IMR-90 (cell line): Measurements from ENCODE around the gene KCNAB1. TPM values are rescaled to one million over a fixed set of nuclear protein-coding genes. Genes with fewer than 3 reads are reported as not detected.

Experiments used
- ATAC-seq: fragments of 200-7000 bp; cut with Tn5 transposase; 2 replicates; pipeline ENCODE4 v1.9.1; 2020; ENCODE audit warnings: low read depth, mild to moderate bottlenecking, moderate library complexity
- BruUV-seq: library from RNA; stranded (reverse); fragments of 400-500 nt; replicated peaks from 2 replicates; lab custom pipeline; 2021; lab: Mats Ljungman, UMichigan
- CTCF ChIA-PET: fragments of 300-600 bp; formaldehyde crosslinking; extraction: SDS; loops from one replicate; lab custom pipeline; 2021; ENCODE audit warnings: antibody characterized with exemption; lab: Yijun Ruan, JAX
- POLR2A ChIA-PET: fragments of 300-600 bp; sonication (Branson Sonifier 250); formaldehyde crosslinking; loops from one replicate; lab custom pipeline; 2022; ENCODE audit warnings: antibody characterized with exemption; ENCODE audit not compliant: unreplicated experiment; lab: Charles Lee
- DNase-seq: peaks from one replicate; pipeline ENCODE4 v3.0.0; 2013
- H2AFZ ChIP-seq: replicated peaks from 2 replicates; pipeline ENCODE3; 2013; ENCODE audit warnings: low read length, mild to moderate bottlenecking; ENCODE audit not compliant: poor library complexity
- H2AK5ac ChIP-seq: 2 replicates; pipeline ENCODE4 v1.6.1; 2013; ENCODE audit warnings: low read depth, low read length, inconsistent platforms
- H2AK9ac ChIP-seq: replicated peaks from 2 replicates; pipeline ENCODE3; 2013; ENCODE audit warnings: mild to moderate bottlenecking, low read depth, low read length, moderate library complexity; ENCODE audit not compliant: poor library complexity
- H2BK120ac ChIP-seq: 2 replicates; pipeline ENCODE4 v1.6.1; 2013; ENCODE audit warnings: low read depth, low read length, inconsistent platforms
- H2BK15ac ChIP-seq: 3 replicates; pipeline ENCODE4 v1.6.1; 2013; ENCODE audit warnings: low read depth, low read length, inconsistent platforms
- H2BK20ac ChIP-seq: 2 replicates; pipeline ENCODE4 v1.6.1; 2013; ENCODE audit warnings: low read depth, mild to moderate bottlenecking, inconsistent platforms, low read length, moderate library complexity
- H2BK5ac ChIP-seq: 2 replicates; pipeline ENCODE4 v1.6.1; 2013; ENCODE audit warnings: mild to moderate bottlenecking, low read depth, low read length, inconsistent platforms; ENCODE audit not compliant: poor library complexity, severe bottlenecking
- H3K14ac ChIP-seq: replicated peaks from 2 replicates; pipeline ENCODE4 v1.6.1; 2013; ENCODE audit warnings: low read depth, low read length, inconsistent platforms
- H3K18ac ChIP-seq: 2 replicates; pipeline ENCODE4 v1.6.1; 2013; ENCODE audit warnings: low read depth, low read length, control low read depth
- H3K23ac ChIP-seq: 2 replicates; pipeline ENCODE4 v1.6.1; 2013; ENCODE audit warnings: low read depth, low read length, inconsistent platforms
- H3K27ac ChIP-seq: 2 replicates; pipeline ENCODE4 v1.5.1; 2013; ENCODE audit warnings: mild to moderate bottlenecking, control low read depth, low read length; ENCODE audit not compliant: insufficient read depth
- H3K27me3 ChIP-seq: 2 replicates; pipeline ENCODE4 v1.6.1; 2013; ENCODE audit warnings: low read length; ENCODE audit not compliant: control insufficient read depth, insufficient read depth
- H3K36me3 ChIP-seq: 2 replicates; pipeline ENCODE4 v1.6.1; 2013; ENCODE audit warnings: low read length, mixed read lengths; ENCODE audit not compliant: control insufficient read depth, insufficient read depth
- H3K4ac ChIP-seq: 2 replicates; pipeline ENCODE4 v1.6.1; 2013; ENCODE audit warnings: low read depth, low read length, inconsistent platforms
- H3K4me1 ChIP-seq: 2 replicates; pipeline ENCODE4 v1.6.1; 2013; ENCODE audit warnings: low read length, mixed read lengths; ENCODE audit not compliant: control insufficient read depth, insufficient read depth
- H3K4me2 ChIP-seq: 2 replicates; pipeline ENCODE4 v1.6.1; 2013; ENCODE audit warnings: low read depth, mild to moderate bottlenecking, control low read depth, low read length, moderate library complexity
- H3K4me3 ChIP-seq: 2 replicates; pipeline ENCODE4 v1.5.1; 2013; ENCODE audit warnings: low read depth, mild to moderate bottlenecking, control low read depth, low read length, moderate library complexity; ENCODE audit not compliant: insufficient read depth
- H3K56ac ChIP-seq: 2 replicates; pipeline ENCODE4 v1.6.1; 2013; ENCODE audit warnings: low read length, inconsistent platforms; ENCODE audit not compliant: insufficient read depth; ENCODE audit errors: extremely low read depth
- H3K79me1 ChIP-seq, 2 experiments: 2 replicates each; pipeline ENCODE4 v1.6.1; 2013; ENCODE audit warnings: low read length in 2 of 2, inconsistent platforms in 1 of 2, low read depth in 1 of 2
- H3K9ac ChIP-seq: 2 replicates; pipeline ENCODE4 v1.6.1; 2013; ENCODE audit warnings: low read depth, low read length, control low read depth
- H3K9me1 ChIP-seq: 2 replicates; pipeline ENCODE4 v1.6.1; 2013; ENCODE audit warnings: low read length, inconsistent platforms; ENCODE audit not compliant: insufficient read depth
- H3K9me3 ChIP-seq: 2 replicates; pipeline ENCODE4 v1.6.1; 2013; ENCODE audit warnings: low read length; ENCODE audit not compliant: control insufficient read depth, insufficient read depth
- H4K20me1 ChIP-seq: 2 replicates; pipeline ENCODE4 v1.6.1; 2013; ENCODE audit warnings: low read length, inconsistent platforms; ENCODE audit not compliant: insufficient read depth
- H4K5ac ChIP-seq: 2 replicates; pipeline ENCODE4 v1.6.1; 2013; ENCODE audit warnings: mild to moderate bottlenecking, low read depth, low read length, control low read depth
- H4K8ac ChIP-seq, 2 experiments: 2 replicates each; pipeline ENCODE4 v1.6.1; 2013; ENCODE audit warnings: low read depth in 2 of 2, low read length in 2 of 2, control low read depth in 1 of 2, inconsistent platforms in 1 of 2
- H4K91ac ChIP-seq: 2 replicates; pipeline ENCODE4 v1.6.1; 2013; ENCODE audit warnings: low read depth, low read length, inconsistent platforms; ENCODE audit not compliant: insufficient read depth
- BHLHE40 ChIP-seq: fragments of 150-350 bp; IDR thresholded peaks from 2 replicates; pipeline ENCODE4 v1.6.1; 2016; ENCODE audit warnings: mild to moderate bottlenecking, low read depth, low read length
- CEBPB ChIP-seq: IDR thresholded peaks from 2 replicates; pipeline ENCODE4 v1.6.1; 2012; ENCODE audit warnings: low read depth, low read length, improper control_type of control experiment
- CHD1 ChIP-seq: IDR thresholded peaks from 2 replicates; pipeline ENCODE4 v1.6.1; 2012; ENCODE audit warnings: low read depth, low read length, improper control_type of control experiment
- CTCF ChIP-seq: conservative IDR thresholded peaks from 2 replicates; pipeline ENCODE4 v1.5.1; 2012; ENCODE audit warnings: mild to moderate bottlenecking, low read depth, low read length, improper control_type of control experiment
- ELK1 ChIP-seq: fragments of 150-350 bp; IDR thresholded peaks from 2 replicates; pipeline ENCODE4 v1.6.1; 2016; ENCODE audit warnings: low read depth, mild to moderate bottlenecking, low read length, moderate library complexity, borderline replicate concordance
- FOS ChIP-seq: fragments of 150-350 bp; IDR thresholded peaks from 2 replicates; pipeline ENCODE4 v1.6.1; 2016; ENCODE audit warnings: low read depth, low read length
- MAFK ChIP-seq: IDR thresholded peaks from 2 replicates; pipeline ENCODE4 v1.6.1; 2012; ENCODE audit warnings: low read depth, low read length, improper control_type of control experiment
- MAZ ChIP-seq: IDR thresholded peaks from 2 replicates; pipeline ENCODE4 v1.6.1; 2012; ENCODE audit warnings: low read depth, mild to moderate bottlenecking, low read length, improper control_type of control experiment, moderate library complexity, borderline replicate concordance
- MXI1 ChIP-seq: IDR thresholded peaks from 2 replicates; pipeline ENCODE4 v1.6.1; 2012; ENCODE audit warnings: low read depth, mild to moderate bottlenecking, low read length, moderate library complexity, borderline replicate concordance
- NFE2L2 ChIP-seq: fragments of 150-350 bp; IDR thresholded peaks from 2 replicates; pipeline ENCODE4 v1.6.1; 2016; ENCODE audit warnings: low read depth, mild to moderate bottlenecking, low read length
- POLR2A ChIP-seq: IDR thresholded peaks from 2 replicates; pipeline ENCODE4 v1.6.1; 2012; ENCODE audit warnings: mild to moderate bottlenecking, low read depth, low read length
- RAD21 ChIP-seq: IDR thresholded peaks from 2 replicates; pipeline ENCODE4 v1.6.1; 2012; ENCODE audit warnings: low read length, improper control_type of control experiment
- RCOR1 ChIP-seq: IDR thresholded peaks from 2 replicates; pipeline ENCODE4 v1.6.1; 2012; ENCODE audit warnings: mild to moderate bottlenecking, low read length, improper control_type of control experiment; ENCODE audit not compliant: insufficient replicate concordance
- RFX5 ChIP-seq: IDR thresholded peaks from 2 replicates; pipeline ENCODE4 v1.8.0; 2012; ENCODE audit warnings: low read depth, mild to moderate bottlenecking, low read length, moderate library complexity
- SMC3 ChIP-seq: fragments of 150-350 bp; IDR thresholded peaks from 2 replicates; pipeline ENCODE4 v1.6.1; 2016; ENCODE audit warnings: low read depth, mild to moderate bottlenecking, antibody characterized with exemption, low read length, moderate library complexity
- USF2 ChIP-seq: fragments of 150-350 bp; IDR thresholded peaks from 2 replicates; pipeline ENCODE4 v1.6.1; 2017; ENCODE audit warnings: mild to moderate bottlenecking, antibody characterized with exemption, low read length, low read depth
- WGBS, 2 experiments: methylation state at CpG; one replicate each; pipeline versions ENCODE4 v1.1.5 to v1.1.7; 2013; ENCODE audit warnings: missing lambda C conversion rate in 2 of 2; ENCODE audit not compliant: insufficient read length in 1 of 2; ENCODE audit errors: extremely low coverage in 2 of 2; 5-methylcytosine and 5-hydroxymethylcytosine counted together
- dilution Hi-C: fragments of 300-500 bp; cut with HindIII; formaldehyde crosslinking; loops from one replicate; pipeline ENCODE4 v1.14.3; 2018; ENCODE audit warnings: low sequenced_read_pairs; ENCODE audit not compliant: unreplicated experiment
- in situ Hi-C: fragments of 300-500 bp; cut with MboI; formaldehyde crosslinking; loops from 3 replicates; pipeline ENCODE4 v1.14.3; 2019; ENCODE audit warnings: low sequenced_read_pairs, inconsistent platforms, mixed read lengths
- intact Hi-C: fragments of 100-400 bp; cut with micrococcal nuclease; formaldehyde crosslinking; loops from 2 replicates; pipeline ENCODE4 v1.10.0; 2022
- polyA plus RNA-seq, 3 experiments: library from polyadenylated mRNA; depleted of rRNA; stranded (reverse); fragments of >200 nt; gene quantifications; 2 replicates each; pipeline ENCODE4 v1.2.3, GENCODE V29; 2012; ENCODE audit warnings: low replicate concordance in 1 of 3
- total RNA-seq: library from RNA; depleted of rRNA; stranded (reverse); fragments of >200 nt; gene quantifications from 2 replicates; pipeline ENCODE4 v1.2.3, GENCODE V29; 2012

Gene KCNAB1
- total and polyA plus RNA-seq, 2 of the 4 experiments (the other 2 are of a cell fraction), result under 0.01 to 0.07 TPM

- H3K23ac ChIP-seq, result no peak overlapping the region
- WGBS, 2 experiments, result no CpG with 5 or more reads among the region's 4 CpGs
- H3K36me3 ChIP-seq, result no peaks in the 10 kb centered on the region
- H3K9me3 ChIP-seq, result no peaks in the 10 kb centered on the region
- intact Hi-C loops (no loop called here), in situ Hi-C loops (no loop called here), dilution Hi-C loops (no loop called here)
- H4K20me1 ChIP-seq, result no peaks in the 10 kb centered on the region
- H3K4me2 ChIP-seq, result no peak overlapping the region
- H3K14ac ChIP-seq, result no peak overlapping the region
- no peak overlapping the region for H2AK9ac ChIP-seq
- ATAC-seq (no peak), DNase-seq (no peak)
- no peak overlapping the region for H2BK5ac ChIP-seq
- no peak overlapping the region for H2BK120ac ChIP-seq
- H2BK15ac ChIP-seq, result no peak overlapping the region
- no peak overlapping the region for H2AK5ac ChIP-seq
- no peak overlapping the region for H2AFZ ChIP-seq
- no peak overlapping the region for H3K18ac ChIP-seq
- H3K4ac ChIP-seq, result no peak overlapping the region
- TF ChIP-seq MAZ (no peak), ELK1 (no peak), MXI1 (no peak), NFE2L2 (no peak), CHD1 (no peak), RAD21 (no peak), CTCF (no peak), CEBPB (no peak), POLR2A (no peak), SMC3 (no peak), MAFK (no peak), BHLHE40 (no peak), RFX5 (no peak), FOS (no peak), USF2 (no peak), RCOR1 (no peak)
- no peak overlapping the region for H3K9ac ChIP-seq
- no peaks in the 10 kb centered on the region; the same call in 1 of the 2 replicates for H3K27me3 ChIP-seq
- no peak overlapping the region for H3K4me3 ChIP-seq
- H3K56ac ChIP-seq, result no peak overlapping the region
- no peak overlapping the region for H4K8ac ChIP-seq
- H4K5ac ChIP-seq, result no peak overlapping the region
- ChIA-PET CTCF (interaction anchor here (1.7 kb wide), 1 partner anchor 37 kb away, joined by 4 read pairs; no protein-coding TSS in a partner anchor), POLR2A (no interaction called here)
- H3K27ac ChIP-seq, result no peak overlapping the region
- H2BK20ac ChIP-seq, result no peak overlapping the region
- H3K4me1 ChIP-seq, result no peaks in the 10 kb centered on the region
- no peaks in the 10 kb centered on the region for H3K9me1 ChIP-seq
- no peaks in the 10 kb centered on the region for H3K79me1 ChIP-seq
- BruUV-seq, result no TSS peak
- H4K91ac ChIP-seq, result no peak overlapping the region
Measured at GRCh38 chr3:156396851-156397250, 276.5 kb downstream of the KCNAB1 start.
